DMS114 treated with DMSO at 0.1 percent for 48 hours (cell line): ENCODE results near the gene SLC39A11.
"Not testable (repeated sequence)": the region's sequence is repeated elsewhere in the genome, so short reads cannot be mapped to it uniquely, and the experiment has no call there.

ENCODE experiments used
- DNase-seq: peaks from one replicate; lab custom pipeline; 2025; ENCODE audit not compliant: unreplicated experiment; lab: John Stamatoyannopoulos, UW

Gene SLC39A11

DNA sequence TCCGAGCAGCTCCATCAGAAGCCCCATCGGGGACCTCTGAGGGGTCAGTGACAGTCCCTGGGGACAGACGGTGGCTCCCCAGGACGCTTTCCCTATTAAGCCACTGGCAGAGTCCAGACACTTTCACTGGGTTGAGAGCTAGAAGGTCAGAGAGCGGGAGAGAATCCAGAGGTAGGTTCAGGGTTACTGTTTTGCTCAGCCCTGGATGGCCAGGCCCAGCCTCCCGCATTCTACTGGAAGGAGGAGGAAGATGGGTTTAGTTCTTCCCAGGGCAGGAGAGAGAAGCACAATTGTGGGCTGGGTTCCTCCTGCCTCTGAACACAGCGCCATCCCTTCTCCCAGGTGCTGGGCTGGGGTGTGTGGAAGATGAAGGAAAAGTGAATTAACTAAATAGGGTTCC, 452.8 kb downstream of the SLC39A11 start:
- no peak for DNase-seq

DNA sequence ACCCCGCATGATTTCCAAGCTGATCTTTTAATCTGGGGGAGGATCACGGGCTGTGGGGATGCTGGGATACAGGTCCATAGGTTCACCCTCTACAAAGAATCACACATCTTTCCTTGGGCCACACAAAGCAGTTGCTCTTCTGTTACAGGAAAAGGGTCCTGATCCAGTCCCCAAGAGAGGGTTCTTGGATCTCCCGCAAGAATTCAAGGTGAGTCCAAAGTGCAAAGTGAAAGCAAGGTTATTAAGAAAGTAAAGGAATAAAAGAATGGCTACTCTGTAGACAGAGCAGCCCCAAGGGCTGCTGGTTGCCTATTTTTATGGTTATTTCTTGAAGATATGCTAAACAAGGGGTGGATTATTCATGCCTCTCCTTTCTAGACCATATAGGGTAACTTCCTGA, 453.6 kb downstream of the SLC39A11 start:
- DNase-seq, result not testable (repeated sequence)

GRCh38 chr17:72635034-72635635, 457.4 kb downstream of the SLC39A11 start:
- no peak for DNase-seq

DNA sequence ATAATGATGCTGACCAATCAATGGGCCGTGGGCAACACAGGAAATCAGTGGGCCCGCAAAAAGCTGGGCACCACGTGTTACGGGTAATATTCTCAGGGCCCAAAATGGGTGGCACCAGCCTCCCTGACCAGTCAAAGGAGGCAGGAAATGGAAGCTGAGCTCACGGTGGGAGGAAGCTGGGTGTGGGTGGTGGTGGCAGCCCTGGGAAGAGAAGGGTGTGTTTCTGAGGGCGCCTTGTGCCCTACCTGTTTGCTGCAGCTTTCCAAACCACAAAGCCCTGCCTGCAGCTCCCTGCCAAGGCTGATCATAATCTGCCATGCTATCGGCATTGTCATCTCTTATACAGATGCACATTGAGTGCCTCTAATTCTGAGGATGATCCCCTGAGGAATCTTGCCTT, 457.9 kb downstream of the SLC39A11 start:
- no peak for DNase-seq

- no peak for DNase-seq
Observed at GRCh38 chr17:72631949-72632684, 460.4 kb downstream of the SLC39A11 start.

- DNase-seq, result no peak
Observed at GRCh38 chr17:72631568-72631948, 460.9 kb downstream of the SLC39A11 start.

GRCh38 chr17:72624652-72625051, 467.8 kb downstream of the SLC39A11 start:
- no peak for DNase-seq

GRCh38 chr17:72624226-72624625, 468.3 kb downstream of the SLC39A11 start:
- DNase-seq, result no peak

- no peak for DNase-seq
Observed at GRCh38 chr17:72622661-72623433, 469.6 kb downstream of the SLC39A11 start.

GRCh38 chr17:72619976-72620650, 472.4 kb downstream of the SLC39A11 start:
- DNase-seq, result no peak

DNA sequence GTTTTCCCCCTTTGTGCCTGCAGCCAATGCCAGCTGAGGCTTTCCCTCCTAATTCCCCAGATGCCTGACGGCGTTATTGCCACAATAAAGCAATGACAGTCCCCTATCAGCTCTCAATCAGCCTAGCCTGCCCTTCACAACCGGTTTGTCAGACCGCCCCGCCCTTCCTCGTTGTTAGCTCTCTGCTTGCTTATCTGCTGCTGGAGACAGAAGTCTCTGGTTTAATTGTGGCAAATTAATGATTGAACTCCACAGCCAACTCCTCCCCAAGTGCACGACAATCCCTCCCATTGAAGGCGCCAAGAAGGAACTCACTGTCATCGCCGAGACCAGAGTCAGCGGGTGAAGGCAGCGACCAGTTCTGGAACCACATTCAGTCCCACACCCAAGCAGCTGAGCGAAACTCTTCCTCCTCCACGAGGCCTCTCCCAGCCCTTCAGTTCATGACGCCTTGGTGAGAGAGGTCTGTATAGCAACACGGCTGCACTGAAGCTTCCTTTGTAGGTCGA, 474.4 kb downstream of the SLC39A11 start:
- DNase-seq, result no peak

DNA sequence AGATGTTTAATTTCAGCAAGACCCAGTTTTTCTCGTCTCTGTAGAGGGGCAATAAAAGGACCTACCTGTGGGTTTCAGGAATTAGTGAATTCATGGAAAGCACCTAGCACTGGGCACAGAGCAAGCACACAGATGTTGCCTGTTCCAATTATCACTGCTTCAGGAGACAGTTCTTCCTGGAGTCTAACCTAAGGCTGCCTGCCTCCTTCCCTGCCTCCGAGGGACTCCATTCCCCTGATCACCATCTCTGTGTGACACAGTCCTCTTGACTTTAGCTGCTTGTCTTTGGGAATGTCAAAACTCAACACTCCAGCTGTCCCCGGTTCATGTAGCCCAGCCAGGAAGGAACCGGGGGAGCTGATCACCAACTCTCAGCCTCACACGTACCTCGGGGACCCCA, 474.9 kb downstream of the SLC39A11 start:
- DNase-seq, result no peak

DNA sequence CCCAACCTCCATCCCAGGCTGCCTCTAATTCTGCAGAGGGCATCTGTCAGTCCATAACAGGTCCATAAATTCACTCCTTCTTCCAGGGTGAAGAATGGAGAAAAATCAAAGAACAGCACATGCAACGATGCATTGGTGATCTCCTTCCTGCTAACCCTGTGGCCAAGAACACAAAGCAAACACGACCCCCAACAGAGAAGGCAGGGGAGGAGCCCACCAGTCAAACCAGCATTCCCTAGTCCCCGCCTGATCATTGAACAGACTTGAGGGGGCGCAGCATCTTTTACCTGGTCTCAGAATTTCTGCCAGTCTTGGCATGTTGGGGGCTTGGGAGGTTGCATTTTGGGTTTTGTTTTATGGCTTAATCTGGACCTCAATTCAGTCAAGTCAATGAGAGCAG, 476.0 kb downstream of the SLC39A11 start:
- no peak for DNase-seq

GRCh38 chr17:72615627-72615991, 476.9 kb downstream of the SLC39A11 start:
- DNase-seq, result no peak

DNA sequence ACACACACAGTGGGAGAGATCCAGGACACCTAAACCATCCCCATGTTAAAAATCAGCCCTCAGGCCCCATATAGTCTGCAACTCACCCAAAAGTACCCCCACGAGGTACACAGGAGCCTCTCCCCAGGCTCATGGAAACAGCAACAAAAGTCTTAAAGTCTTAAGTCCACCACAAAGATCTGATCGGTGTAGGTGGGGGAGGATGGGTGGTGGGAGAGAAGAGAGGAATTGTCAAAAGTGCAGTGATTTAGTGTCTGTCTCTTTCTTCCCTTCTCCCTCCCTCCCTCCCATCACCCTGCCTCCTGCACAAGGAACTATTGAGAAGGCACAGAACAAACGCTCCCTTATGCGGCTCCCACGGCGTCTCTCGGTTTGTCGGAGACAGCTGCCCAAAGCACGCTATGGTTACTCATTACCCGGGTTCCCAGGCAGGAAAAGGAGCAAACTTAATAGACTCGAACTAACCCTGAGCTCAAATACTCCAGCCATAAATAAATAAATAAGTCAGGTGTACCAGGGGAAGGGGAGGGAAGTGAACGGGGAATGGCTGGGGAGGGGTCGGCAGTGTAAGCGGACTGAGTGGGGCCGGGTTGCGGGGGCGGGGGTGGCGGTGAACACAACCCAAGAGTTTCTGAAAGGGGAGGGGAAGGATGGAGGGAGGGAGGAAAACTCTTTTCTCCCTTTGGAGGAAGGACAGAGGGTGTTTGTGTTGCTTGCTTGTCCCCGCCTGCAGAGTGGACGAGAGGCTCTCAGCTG, 477.4 kb downstream of the SLC39A11 start:
- DNase-seq, result no peak

DNA sequence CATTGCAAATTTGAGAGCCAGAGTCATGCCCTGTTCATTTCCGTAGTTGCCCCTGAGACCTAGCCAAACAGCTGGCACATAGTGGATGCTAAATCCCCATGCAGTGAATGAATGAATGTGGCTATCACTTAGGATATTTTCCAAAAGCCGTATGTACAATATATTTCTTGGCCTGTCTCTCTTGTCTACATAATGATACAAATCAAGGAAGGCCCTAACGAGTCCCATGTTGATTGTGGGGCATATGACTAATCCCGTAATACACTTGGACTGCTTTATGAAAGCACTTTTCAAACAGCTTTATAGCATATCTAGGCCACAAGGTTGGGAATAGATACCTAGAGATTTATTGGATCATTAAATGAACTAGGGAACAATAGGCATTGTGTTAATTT, 478.0 kb downstream of the SLC39A11 start:
- no peak for DNase-seq

DNA sequence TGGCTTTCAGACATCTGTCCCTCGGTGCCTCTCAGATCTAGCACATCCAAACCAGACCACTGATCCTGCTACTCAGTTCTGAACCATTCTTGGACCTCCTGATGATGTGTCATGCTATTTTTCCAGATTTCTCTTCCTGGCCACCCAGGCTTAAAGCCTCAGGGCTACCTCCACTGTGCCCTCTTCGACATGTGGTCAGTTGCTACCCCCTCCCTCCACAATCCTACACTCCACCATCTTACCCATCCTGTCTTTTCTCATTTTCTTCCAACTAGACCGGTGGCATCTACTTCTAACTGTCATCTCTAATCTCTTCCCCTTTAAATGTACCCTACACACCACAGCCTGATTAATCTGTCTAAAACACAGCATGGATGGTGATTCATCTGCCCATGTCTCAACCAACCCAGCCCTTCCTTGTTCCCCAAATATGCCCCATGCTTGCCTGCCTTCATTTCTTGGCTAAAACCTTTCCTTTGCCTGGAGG, 478.6 kb downstream of the SLC39A11 start:
- no peak for DNase-seq

DNA sequence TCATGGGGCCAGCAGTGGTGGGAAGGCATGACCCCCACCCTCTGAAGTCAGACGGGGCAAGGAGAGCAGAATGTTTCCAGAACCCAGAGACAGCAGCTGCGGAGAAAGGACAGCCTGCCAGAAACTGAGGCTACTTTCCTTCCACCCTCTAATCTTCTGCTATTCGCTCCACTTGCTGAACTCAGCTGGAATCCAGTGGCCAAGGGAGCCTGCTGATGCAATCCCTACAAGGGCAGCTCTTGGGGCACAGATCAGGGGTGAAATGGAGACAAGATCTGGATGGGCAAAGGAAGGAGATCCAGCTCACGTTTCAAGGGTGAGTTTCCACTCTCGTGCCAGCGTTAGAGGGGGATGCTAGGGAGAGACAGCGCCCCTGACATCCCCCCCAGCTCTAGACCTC, 479.1 kb downstream of the SLC39A11 start:
- no peak for DNase-seq

GRCh38 chr17:72611172-72611571, 481.3 kb downstream of the SLC39A11 start:
- DNase-seq, result no peak

- DNase-seq, result no peak
Observed at GRCh38 chr17:72609501-72609900, 483.0 kb downstream of the SLC39A11 start.

- no peak for DNase-seq
Observed at GRCh38 chr17:72608436-72608835, 484.1 kb downstream of the SLC39A11 start.
